Measurements from ENCODE around the gene MGA. TPM values are rescaled to one million over a fixed set of nuclear protein-coding genes. Genes with fewer than 3 reads are reported as not detected.

Gene MGA
- polyA plus RNA-seq, 3 donors = 2.9 to 5.3 (median 3.4) TPM

DNA sequence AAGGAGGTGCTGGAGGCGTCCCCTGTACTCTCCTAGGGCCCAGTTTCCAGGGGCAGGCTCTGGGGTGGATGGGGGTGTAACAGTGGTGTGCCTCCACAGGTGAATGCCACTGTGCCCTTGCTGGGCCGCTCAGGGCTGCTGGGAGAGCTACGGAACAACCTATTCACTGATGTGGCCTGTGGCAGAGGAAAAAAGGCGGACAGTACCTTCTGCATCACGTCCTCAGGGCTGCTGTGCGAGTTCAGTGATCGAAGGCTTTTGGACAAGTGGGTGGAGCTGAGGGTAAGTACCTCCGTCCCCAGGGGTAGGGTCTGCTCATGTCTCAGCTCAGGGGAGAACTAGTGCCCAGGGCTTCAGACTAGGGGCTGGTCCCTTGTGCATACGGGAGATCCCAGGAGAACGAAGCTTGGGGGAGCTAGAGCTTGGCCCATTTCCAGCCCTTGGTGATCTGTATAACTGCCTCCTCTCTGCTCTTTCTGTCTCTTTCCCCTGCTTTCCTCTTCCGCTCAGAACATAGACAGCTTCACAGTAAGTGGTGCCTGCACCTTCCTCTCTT is 152.7 kb downstream of the MGA start:
- H3K27ac ChIP-seq (ENCODE audit: low read depth, low read length) = no peak overlapping the region
- 93 to 95% (median 95%) methylated on average over 11 of the region's 11 CpGs for WGBS, 3 donors

DNA sequence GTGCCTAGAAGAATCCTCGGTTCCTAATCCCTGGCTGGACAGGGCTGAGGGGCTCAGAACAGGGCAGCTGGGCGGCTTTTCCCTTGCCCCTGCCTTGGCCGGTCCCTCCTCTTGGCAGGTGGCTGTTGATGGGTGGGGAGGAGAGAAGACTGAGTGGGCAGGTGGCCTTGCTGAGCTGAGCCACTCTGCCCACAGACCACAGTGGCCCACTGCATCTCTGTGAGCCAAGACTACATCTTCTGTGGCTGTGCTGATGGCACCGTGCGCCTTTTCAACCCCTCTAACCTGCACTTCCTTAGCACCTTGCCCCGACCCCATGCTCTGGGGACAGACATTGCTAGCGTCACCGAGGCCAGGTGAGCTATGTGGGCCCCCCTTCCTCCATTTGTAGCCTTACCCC is 153.2 kb downstream of the MGA start:
- WGBS, 3 donors = 94 to 96% (median 96%) methylated on average over 8 of the region's 8 CpGs

DNA sequence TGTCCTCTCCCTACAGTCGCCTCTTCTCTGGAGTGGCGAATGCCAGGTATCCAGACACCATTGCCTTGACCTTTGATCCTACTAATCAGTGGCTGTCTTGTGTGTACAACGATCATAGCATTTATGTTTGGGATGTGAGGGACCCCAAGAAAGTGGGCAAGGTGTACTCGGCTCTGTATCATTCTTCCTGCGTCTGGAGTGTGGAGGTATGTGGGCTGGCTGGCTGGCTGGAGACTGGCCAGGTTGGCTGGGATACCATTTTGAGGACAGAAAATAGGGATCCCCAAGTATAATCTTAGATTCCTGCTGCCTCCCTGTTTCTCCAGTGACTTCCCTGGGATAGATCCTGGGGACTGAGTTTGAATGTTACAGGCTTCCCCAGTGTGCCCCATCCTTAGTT is 154.3 kb downstream of the MGA start:
- WGBS, 3 donors = 75 to 93% (median 88%) methylated on average over 5 of the region's 5 CpGs
- H3K27ac ChIP-seq (ENCODE audit: low read depth, low read length) = no peak overlapping the region

More for the DNA sequence above, 153.2 kb downstream of the MGA start:
- H3K27ac ChIP-seq (ENCODE audit: low read depth, low read length) = no peak overlapping the region

DNA sequence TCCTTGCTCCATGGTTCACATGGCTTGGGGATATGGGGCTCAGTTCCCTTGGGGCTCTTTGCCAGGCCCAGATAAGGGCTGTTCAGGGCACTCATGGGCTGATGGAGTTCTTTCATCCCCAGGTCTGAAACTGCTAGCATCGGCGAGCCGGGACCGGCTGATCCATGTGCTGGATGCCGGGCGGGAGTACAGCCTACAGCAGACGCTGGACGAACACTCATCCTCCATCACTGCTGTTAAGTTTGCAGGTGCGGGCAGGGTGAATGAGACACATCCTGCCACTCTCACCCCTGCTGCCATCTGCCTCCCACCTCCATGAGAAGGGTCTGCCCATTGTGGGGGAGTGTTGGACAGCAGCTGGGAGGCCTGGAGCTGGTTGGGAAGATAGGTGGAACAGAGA is 156.6 kb downstream of the MGA start:
- WGBS, 3 donors = 94 to 95% (median 94%) methylated on average over 9 of the region's 9 CpGs
- H3K27ac ChIP-seq (ENCODE audit: low read depth, low read length) = no peak overlapping the region

- H3K27ac ChIP-seq (ENCODE audit: low read depth, low read length) = no peak overlapping the region
- 90 to 93% (median 92%) methylated on average over 14 of the region's 14 CpGs for whole genome bisulfite sequencing, 3 donors
Observed at GRCh38 chr15:41817327-41817726, 157.1 kb downstream of the MGA start.

GRCh38 chr15:41817781-41818180 is 157.6 kb downstream of the MGA start:
- 91 to 93% (median 92%) methylated on average over 6 of the region's 6 CpGs for WGBS, 3 donors
- H3K27ac ChIP-seq (ENCODE audit: low read depth, low read length) = no peak overlapping the region

DNA sequence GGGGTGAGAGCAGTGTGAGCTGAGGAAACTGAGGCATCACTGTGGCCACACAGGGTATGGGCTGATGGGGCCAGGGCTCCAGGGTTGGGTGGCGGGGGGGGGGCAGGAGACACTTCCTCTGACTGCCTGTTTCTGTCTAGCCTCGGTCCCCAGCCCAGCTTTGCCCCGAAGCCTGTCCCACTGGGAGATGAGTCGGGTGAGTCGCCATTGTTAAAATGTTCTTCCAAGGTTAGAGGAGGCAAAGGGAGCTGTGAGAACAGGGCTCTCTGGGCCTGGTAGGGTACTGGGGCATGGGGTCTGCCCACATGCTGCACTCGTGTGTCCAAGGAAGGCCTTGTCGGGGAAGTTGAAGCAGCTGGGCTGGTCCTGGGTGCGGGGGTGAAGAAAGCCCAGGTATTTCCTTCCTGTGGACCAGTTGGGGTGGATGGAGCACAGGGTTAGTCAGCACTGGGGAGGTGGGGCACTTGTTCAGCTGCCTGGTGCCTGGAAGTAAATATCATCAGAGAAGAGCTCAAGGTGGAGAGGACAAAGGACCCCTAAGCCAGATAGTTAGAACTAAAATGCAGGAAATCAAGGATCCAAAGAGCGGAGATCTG is 159.3 kb downstream of the MGA start:
- no peak overlapping the region for H3K27ac ChIP-seq (ENCODE audit: low read depth, low read length)
- 83 to 96% (median 85%) methylated on average over 9 of the region's 9 CpGs for WGBS, 3 donors

GRCh38 chr15:41820791-41821423 is 160.7 kb downstream of the MGA start:
- no peak overlapping the region for H3K27ac ChIP-seq (ENCODE audit: low read depth, low read length)
- WGBS, 3 donors = 41 to 91% (median 75%) methylated on average over 6 of the region's 6 CpGs

- WGBS, 3 donors = 80 to 85% (median 85%) methylated on average over 4 of the region's 4 CpGs
- no peak overlapping the region for H3K27ac ChIP-seq (ENCODE audit: low read depth, low read length)
Observed at GRCh38 chr15:41821831-41822230, 161.6 kb downstream of the MGA start.

DNA sequence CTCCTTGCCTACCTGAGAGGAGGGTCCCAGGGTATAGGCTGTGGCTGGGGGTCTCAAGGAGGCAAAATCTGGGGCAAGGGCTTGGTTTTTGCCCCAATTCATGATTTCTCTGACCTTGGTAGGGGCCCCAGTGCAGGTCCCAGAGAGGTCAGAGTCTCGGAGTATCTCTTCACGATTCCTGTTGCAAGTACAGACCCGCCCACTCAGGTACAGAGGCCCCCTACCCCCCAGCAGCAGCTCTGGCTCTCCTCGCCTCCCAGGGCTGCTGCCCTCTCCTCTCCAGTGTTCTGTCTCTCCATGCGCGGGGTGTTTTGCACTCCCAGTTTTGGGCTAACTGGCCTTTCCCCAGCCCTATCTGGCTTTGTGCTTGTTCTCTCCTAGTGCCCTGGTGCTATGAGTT is 162.3 kb downstream of the MGA start:
- H3K27ac ChIP-seq (ENCODE audit: low read depth, low read length) = no peak overlapping the region
- 90 to 95% (median 92%) methylated on average over 6 of the region's 6 CpGs for WGBS, 3 donors

Other genes with a start within 250 kb of the MGA start
- 10 to 100 TPM in 2 of 3 donors, 1 to 10 TPM in 1; 7.7 to 22.9 (median 16.3) TPM for gene RTF1, start 243.3 kb upstream of the MGA start, polyA plus RNA-seq
- gene ITPKA, start 166.5 kb upstream of the MGA start, polyA plus RNA-seq = 1 to 10 TPM in 1 of 3 donors, under 1 TPM in 2; 0.34 to 2.3 (median 0.79) TPM
- gene LTK, start 146.6 kb upstream of the MGA start, polyA plus RNA-seq = 1 to 10 TPM in 1 of 3 donors, under 1 TPM in 2; 0.39 to 1.0 (median 0.86) TPM
- gene RPAP1, start 116.1 kb upstream of the MGA start, polyA plus RNA-seq = 10 to 100 TPM; 10.9 to 15.7 (median 15.7) TPM
- 10 to 100 TPM; 13.2 to 76.9 (median 17.5) TPM for gene TYRO3, start 101.2 kb upstream of the MGA start, polyA plus RNA-seq
- gene MAPKBP1, start 114.1 kb downstream of the MGA start, polyA plus RNA-seq = 10 to 100 TPM in 1 of 3 donors, 1 to 10 TPM in 2; 4.0 to 15.1 (median 8.7) TPM
- gene JMJD7, start 167.7 kb downstream of the MGA start, polyA plus RNA-seq = 10 to 100 TPM in 2 of 3 donors, 1 to 10 TPM in 1; 8.5 to 15.5 (median 10.3) TPM
- gene PLA2G4B, start 178.4 kb downstream of the MGA start, polyA plus RNA-seq = 1 to 10 TPM; 6.3 to 9.6 (median 7.3) TPM
- 1 to 10 TPM in 2 of 3 donors, under 1 TPM in 1; 0.58 to 3.0 (median 1.9) TPM for gene SPTBN5, start 233.6 kb downstream of the MGA start, polyA plus RNA-seq